ENCODE data around the gene SMAD6.

Gene SMAD6

GRCh38 chr15:66715181-66715624 lies 13.2 kb downstream of the SMAD6 start:
- no peak overlapping the region for H3K27ac ChIP-seq (ENCODE audit: low read length)
- H3K36me3 ChIP-seq (replicated peaks; ENCODE audit: insufficient read depth, low read length), result no peaks in the 10 kb centered on the region
- no peak for DNase-seq
- H3K79me2 ChIP-seq (ENCODE audit: low read length), result no peaks in the 10 kb centered on the region
- H2AFZ ChIP-seq (ENCODE audit: low read length), result no peak overlapping the region
- peaks cover 9% of the 10 kb centered on the region; the same call in 1 of the 2 replicates for H3F3A ChIP-seq (ENCODE audit: insufficient read depth, low read length)
- H3K9me3 ChIP-seq (replicated peaks; ENCODE audit: insufficient read depth, low read length), result no peaks in the 10 kb centered on the region
- peaks cover 18% of the 10 kb centered on the region for H3K4me1 ChIP-seq (ENCODE audit: low read length)
- no peak overlapping the region for H3K9ac ChIP-seq (ENCODE audit: low read length)
- no peak overlapping the region for H3K4me3 ChIP-seq (ENCODE audit: low read length)
- H3K9me2 ChIP-seq (replicated peaks; ENCODE audit: insufficient read depth, low read length), result no peaks in the 10 kb centered on the region
- no peak overlapping the region for H3K4me2 ChIP-seq (ENCODE audit: low read depth, low read length)
- TF ChIP-seq EZH2phosphoT487 (IDR thresholded peaks at IDR 0.05; ENCODE audit: low read length) (no peak), CTCF (IDR thresholded peaks at IDR 0.05; ENCODE audit: low read length) (no peak), EZH2 (optimal IDR thresholded peaks at IDR 0.05; ENCODE audit: low read depth, low read length) (no peak)
- H4K20me1 ChIP-seq (ENCODE audit: insufficient read depth, low read length), result no peaks in the 10 kb centered on the region
- H3K27me3 ChIP-seq (replicated peaks; ENCODE audit: insufficient read depth, low read length), result no peaks in the 10 kb centered on the region

GRCh38 chr15:66715720-66716655 lies 14.0 kb downstream of the SMAD6 start:
- H3K27ac ChIP-seq (ENCODE audit: low read length), result no peak overlapping the region
- no peak for TF ChIP-seq EZH2 (optimal IDR thresholded peaks at IDR 0.05; ENCODE audit: low read depth, low read length)
- TF ChIP-seq EZH2phosphoT487 (IDR thresholded peaks at IDR 0.05; ENCODE audit: low read length), result no peak
- TF ChIP-seq CTCF (IDR thresholded peaks at IDR 0.05; ENCODE audit: low read length), result no peak
- no peaks in the 10 kb centered on the region for H3K27me3 ChIP-seq (replicated peaks; ENCODE audit: insufficient read depth, low read length)
- DNase-seq, result no peak
- H3K4me1 ChIP-seq (ENCODE audit: low read length), result peaks cover 18% of the 10 kb centered on the region
- no peak overlapping the region for H3K9ac ChIP-seq (ENCODE audit: low read length)
- H4K20me1 ChIP-seq (ENCODE audit: insufficient read depth, low read length), result no peaks in the 10 kb centered on the region
- no peaks in the 10 kb centered on the region for H3K9me3 ChIP-seq (replicated peaks; ENCODE audit: insufficient read depth, low read length)
- no peaks in the 10 kb centered on the region for H3K79me2 ChIP-seq (ENCODE audit: low read length)
- peaks cover 9% of the 10 kb centered on the region; the same call in 1 of the 2 replicates for H3F3A ChIP-seq (ENCODE audit: insufficient read depth, low read length)
- no peaks in the 10 kb centered on the region for H3K9me2 ChIP-seq (replicated peaks; ENCODE audit: insufficient read depth, low read length)
- H3K4me3 ChIP-seq (ENCODE audit: low read length), result no peak overlapping the region
- H3K36me3 ChIP-seq (replicated peaks; ENCODE audit: insufficient read depth, low read length), result no peaks in the 10 kb centered on the region
- H3K4me2 ChIP-seq (ENCODE audit: low read depth, low read length), result no peak overlapping the region
- H2AFZ ChIP-seq (ENCODE audit: low read length), result no peak overlapping the region

- no peak for DNase-seq
- H3K9me3 ChIP-seq (replicated peaks; ENCODE audit: insufficient read depth, low read length), result no peaks in the 10 kb centered on the region
- no peaks in the 10 kb centered on the region for H4K20me1 ChIP-seq (ENCODE audit: insufficient read depth, low read length)
- no peaks in the 10 kb centered on the region for H3K79me2 ChIP-seq (ENCODE audit: low read length)
- peaks cover 18% of the 10 kb centered on the region for H3K4me1 ChIP-seq (ENCODE audit: low read length)
- TF ChIP-seq EZH2phosphoT487 (IDR thresholded peaks at IDR 0.05; ENCODE audit: low read length), result no peak
- TF ChIP-seq CTCF (IDR thresholded peaks at IDR 0.05; ENCODE audit: low read length), result no peak
- no peak for TF ChIP-seq EZH2 (optimal IDR thresholded peaks at IDR 0.05; ENCODE audit: low read depth, low read length)
- H2AFZ ChIP-seq (ENCODE audit: low read length), result no peak overlapping the region
- H3K9me2 ChIP-seq (replicated peaks; ENCODE audit: insufficient read depth, low read length), result no peaks in the 10 kb centered on the region
- no peaks in the 10 kb centered on the region for H3K36me3 ChIP-seq (replicated peaks; ENCODE audit: insufficient read depth, low read length)
- no peak overlapping the region for H3K4me3 ChIP-seq (ENCODE audit: low read length)
- H3K27me3 ChIP-seq (replicated peaks; ENCODE audit: insufficient read depth, low read length), result no peaks in the 10 kb centered on the region
- H3K27ac ChIP-seq (ENCODE audit: low read length), result no peak overlapping the region
- H3K9ac ChIP-seq (ENCODE audit: low read length), result no peak overlapping the region
- H3F3A ChIP-seq (ENCODE audit: insufficient read depth, low read length), result peaks cover 9% of the 10 kb centered on the region; the same call in 1 of the 2 replicates
- H3K4me2 ChIP-seq (ENCODE audit: low read depth, low read length), result no peak overlapping the region
Measured at GRCh38 chr15:66716656-66717020, 14.6 kb downstream of the SMAD6 start.

Measured in MM.1S (cell line).